ENCODE measurements around the gene GNG4.

Gene GNG4

GRCh38 chr1:235632506-235633401, 16.8 kb downstream of the GNG4 start:
- DNase-seq (ENCODE audit: low read depth, low spot score) = no peak
- peak overlapping the region; percentile 33 for H3K4me3 ChIP-seq (ENCODE audit: low read depth, low read length)
- TF ChIP-seq CTCF (IDR thresholded peaks at IDR 0.05; ENCODE audit: insufficient read depth, low read length, missing control alignments) = no peak
- CTCF ChIA-PET = interaction anchor here (1.0 to 1.4 kb wide), 4 partner anchors 11 to 128 kb away, joined by 3 to 5 read pairs (median 4); partner anchors contain the start of gene B3GALNT2
- POLR2A ChIA-PET = no interaction called here

GRCh38 chr1:235631816-235632215, 17.8 kb downstream of the GNG4 start:
- no peak for TF ChIP-seq CTCF (IDR thresholded peaks at IDR 0.05; ENCODE audit: insufficient read depth, low read length, missing control alignments)
- DNase-seq (ENCODE audit: low read depth, low spot score) = no peak
- no peak overlapping the region for H3K4me3 ChIP-seq (ENCODE audit: low read depth, low read length)
- CTCF ChIA-PET = interaction anchor here (1.0 to 1.4 kb wide), 3 partner anchors 10 to 32 kb away, joined by 3 to 4 read pairs (median 3); no protein-coding TSS in a partner anchor
- POLR2A ChIA-PET = no interaction called here

GRCh38 chr1:235628316-235629005, 21.1 kb downstream of the GNG4 start:
- ChIA-PET POLR2A (no interaction called here), CTCF (interaction anchor here (1.5 kb wide), 1 partner anchor 124 kb away, joined by 3 read pairs; the partner anchor contains the start of gene B3GALNT2)
- no peak for TF ChIP-seq CTCF (IDR thresholded peaks at IDR 0.05; ENCODE audit: insufficient read depth, low read length, missing control alignments)
- DNase-seq (ENCODE audit: low read depth, low spot score) = no peak
- H3K4me3 ChIP-seq (ENCODE audit: low read depth, low read length) = no peak overlapping the region

- CTCF ChIA-PET = interaction anchor here (1.1 to 1.5 kb wide), 3 partner anchors 8 to 114 kb away, joined by 3 read pairs; no protein-coding TSS in a partner anchor
These were observed 23.8 kb downstream of the GNG4 start for GRCh38 chr1:235625831-235626230.

GRCh38 chr1:235625340-235625739, 24.2 kb downstream of the GNG4 start:
- CTCF ChIA-PET = interaction anchor here (1.1 to 1.5 kb wide), 3 partner anchors 8 to 113 kb away, joined by 3 read pairs; no protein-coding TSS in a partner anchor
- POLR2A ChIA-PET = no interaction called here
- TF ChIP-seq CTCF (IDR thresholded peaks at IDR 0.05; ENCODE audit: insufficient read depth, low read length, missing control alignments) = no peak
- H3K4me3 ChIP-seq (ENCODE audit: low read depth, low read length) = no peak overlapping the region
- no peak for DNase-seq (ENCODE audit: low read depth, low spot score)

More at GRCh38 chr1:235625831-235626230, 23.8 kb downstream of the GNG4 start:
- no peak overlapping the region for H3K4me3 ChIP-seq (ENCODE audit: low read depth, low read length)
- DNase-seq (ENCODE audit: low read depth, low spot score) = no peak
- no peak for TF ChIP-seq CTCF (IDR thresholded peaks at IDR 0.05; ENCODE audit: insufficient read depth, low read length, missing control alignments)
- POLR2A ChIA-PET = no interaction called here
